Hematopoietic multipotent progenitor cell treated with erythropoietin and hydrocortisone succinate and interleukin-3 and kit ligand, for 4 days (in vitro differentiated cells): ENCODE data around the gene HBA2.
"Not testable (repeated sequence)": the region's sequence is repeated elsewhere in the genome, so short reads cannot be mapped to it uniquely, and the experiment has no call there.

Experiments
- DNase-seq: peaks from one replicate; pipeline ENCODE4 v3.0.0-alpha.2; 2015

HBA2 gene

GRCh38 chr16:172374-172941 is at the start of gene HBA2:
Gene HBA2, plus strand, starts transcription at chr16:172876. Its CDS starts 37 bp downstream, at chr16:172913.
- DNase-seq: not testable (repeated sequence)

GRCh38 chr16:123558-124350 is 48.9 kb upstream of the HBA2 start:
- not testable (repeated sequence) for DNase-seq

- no peak for DNase-seq
These were observed 47.7 kb upstream of the HBA2 start for GRCh38 chr16:125011-125410.

- no peak for DNase-seq
These were observed 43.6 kb upstream of the HBA2 start for GRCh38 chr16:129075-129474.

- DNase-seq: no peak
These were observed 42.0 kb upstream of the HBA2 start for GRCh38 chr16:130533-131173.

GRCh38 chr16:132120-132519 is 40.6 kb upstream of the HBA2 start:
- no peak for DNase-seq

GRCh38 chr16:133716-134115 is 39.0 kb upstream of the HBA2 start:
- DNase-seq: no peak

GRCh38 chr16:138049-138417 is 34.6 kb upstream of the HBA2 start:
- DNase-seq: peak; percentile 47

GRCh38 chr16:140175-140857 is 32.4 kb upstream of the HBA2 start:
- DNase-seq: no peak

- DNase-seq: no peak
These were observed 30.2 kb upstream of the HBA2 start for GRCh38 chr16:142405-142967.

GRCh38 chr16:143047-143446 is 29.6 kb upstream of the HBA2 start:
- peak; percentile 75 for DNase-seq

GRCh38 chr16:143456-143855 is 29.2 kb upstream of the HBA2 start:
- DNase-seq: no peak

GRCh38 chr16:144797-145252 is 27.9 kb upstream of the HBA2 start:
- DNase-seq: peak; percentile 37

GRCh38 chr16:146646-147045 is 26.0 kb upstream of the HBA2 start:
- DNase-seq: no peak

GRCh38 chr16:149024-149660 is 23.5 kb upstream of the HBA2 start:
- DNase-seq: no peak

GRCh38 chr16:152141-153128 is 20.2 kb upstream of the HBA2 start, which contains the start of gene HBZ:
Gene HBZ, plus strand, starts transcription at chr16:152644. Its CDS starts 266 bp downstream, at chr16:152910.
- peak; percentile 30 for DNase-seq

GRCh38 chr16:153129-153521 is 19.6 kb upstream of the HBA2 start:
- not testable (repeated sequence) for DNase-seq

GRCh38 chr16:153550-154216 is 19.0 kb upstream of the HBA2 start:
- not testable (repeated sequence) for DNase-seq

- DNase-seq: peak; percentile 37
These were observed 18.3 kb upstream of the HBA2 start for GRCh38 chr16:154217-155030.

GRCh38 chr16:155031-155398 is 17.7 kb upstream of the HBA2 start:
- DNase-seq: no peak
